GM12801 (cell line): ENCODE measurements around the gene TRUB1.

ENCODE experiments used
- CTCF ChIP-seq: IDR thresholded peaks from one replicate; pipeline ENCODE4 v1.5.1; 2011; ENCODE audit warnings: control low read depth; ENCODE audit not compliant: insufficient read length; ENCODE audit errors: extremely low read depth

Gene TRUB1

GRCh38 chr10:115024371-115024770 lies 86.4 kb downstream of the TRUB1 start:
- no peak for TF ChIP-seq CTCF

GRCh38 chr10:115026056-115026745 lies 88.2 kb downstream of the TRUB1 start:
- TF ChIP-seq CTCF, result no peak

- no peak for TF ChIP-seq CTCF
Measured at GRCh38 chr10:115026746-115027140, 88.7 kb downstream of the TRUB1 start.
